AG09319 (cell line): ENCODE results near the gene TRPV5.

Experiments
- DNase-seq: peaks from one replicate; pipeline ENCODE4 v3.0.0-alpha.2; 2010; ENCODE audit warnings: low read depth; ENCODE audit errors: extremely low read depth
- TF ChIP-seq, protein P1 (sequence below): IDR thresholded peaks from 2 replicates; pipeline ENCODE4 v1.5.1; 2011; ENCODE audit warnings: low read depth, mild to moderate bottlenecking, inconsistent platforms, low read length, moderate library complexity

Gene TRPV5

DNA sequence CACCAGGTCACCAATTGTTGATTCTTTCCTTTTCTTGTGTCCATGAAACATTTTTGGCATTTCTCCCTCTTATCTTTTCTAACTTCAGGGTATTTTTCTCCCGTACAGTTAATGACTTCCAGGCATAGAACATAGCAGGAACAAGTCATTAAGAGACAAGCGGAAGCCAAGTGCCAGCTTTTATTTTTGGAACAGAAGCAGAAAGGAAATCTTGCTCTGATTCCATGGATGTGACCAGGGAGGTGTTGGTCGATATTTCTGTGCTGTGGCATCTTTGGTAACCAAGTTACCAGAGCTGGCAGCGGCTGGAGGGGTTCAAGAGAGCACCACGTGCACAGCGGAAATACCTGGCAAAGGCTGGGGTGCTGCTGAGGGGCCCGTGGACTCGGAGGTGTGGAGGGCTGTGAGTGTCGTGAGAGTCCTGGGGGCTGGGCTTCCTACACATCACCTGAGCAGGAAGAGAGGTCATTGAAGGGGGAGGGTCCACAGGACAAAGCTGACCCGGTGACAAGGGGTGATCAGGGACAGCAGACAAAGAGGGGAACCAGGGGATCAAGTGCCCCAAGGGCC, 7.5 kb upstream of the TRPV5 start:
- no peak for DNase-seq
- TF ChIP-seq, protein P1, sequence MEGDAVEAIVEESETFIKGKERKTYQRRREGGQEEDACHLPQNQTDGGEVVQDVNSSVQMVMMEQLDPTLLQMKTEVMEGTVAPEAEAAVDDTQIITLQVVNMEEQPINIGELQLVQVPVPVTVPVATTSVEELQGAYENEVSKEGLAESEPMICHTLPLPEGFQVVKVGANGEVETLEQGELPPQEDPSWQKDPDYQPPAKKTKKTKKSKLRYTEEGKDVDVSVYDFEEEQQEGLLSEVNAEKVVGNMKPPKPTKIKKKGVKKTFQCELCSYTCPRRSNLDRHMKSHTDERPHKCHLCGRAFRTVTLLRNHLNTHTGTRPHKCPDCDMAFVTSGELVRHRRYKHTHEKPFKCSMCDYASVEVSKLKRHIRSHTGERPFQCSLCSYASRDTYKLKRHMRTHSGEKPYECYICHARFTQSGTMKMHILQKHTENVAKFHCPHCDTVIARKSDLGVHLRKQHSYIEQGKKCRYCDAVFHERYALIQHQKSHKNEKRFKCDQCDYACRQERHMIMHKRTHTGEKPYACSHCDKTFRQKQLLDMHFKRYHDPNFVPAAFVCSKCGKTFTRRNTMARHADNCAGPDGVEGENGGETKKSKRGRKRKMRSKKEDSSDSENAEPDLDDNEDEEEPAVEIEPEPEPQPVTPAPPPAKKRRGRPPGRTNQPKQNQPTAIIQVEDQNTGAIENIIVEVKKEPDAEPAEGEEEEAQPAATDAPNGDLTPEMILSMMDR, result no peak

DNA sequence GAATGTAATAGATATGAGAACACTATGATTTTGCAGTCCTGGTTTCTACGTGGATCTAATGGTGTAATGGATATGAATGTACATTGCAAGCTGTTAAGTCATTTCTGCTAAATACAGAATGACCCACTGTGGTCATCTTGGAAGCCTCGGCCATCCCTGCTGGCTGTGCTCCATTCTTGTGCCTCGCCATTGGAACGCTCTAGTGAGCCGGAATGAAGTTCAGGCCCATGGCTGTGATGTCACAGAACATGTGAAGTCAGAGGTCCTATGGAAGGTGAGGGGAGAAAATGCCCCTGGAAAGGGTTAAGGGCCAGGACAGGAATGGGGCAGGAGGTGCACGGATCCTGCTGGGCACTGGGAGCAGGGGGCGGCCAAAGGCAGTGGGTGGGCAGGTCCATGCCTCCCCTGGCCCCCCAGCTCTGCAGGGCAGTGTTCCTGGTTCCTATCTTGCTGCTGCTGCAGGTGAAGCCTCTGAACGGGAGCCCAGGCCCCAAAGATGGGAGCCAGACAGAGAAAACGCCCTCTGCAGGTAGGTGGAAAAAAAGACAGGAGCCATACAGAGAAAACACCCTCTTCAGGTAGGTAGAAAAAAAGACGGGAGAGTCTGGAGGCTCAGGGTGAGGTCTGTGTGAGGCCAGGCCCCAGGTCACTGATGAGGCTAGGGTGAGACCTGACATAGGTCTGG, 5.8 kb upstream of the TRPV5 start, which contains the start of gene LLCFC1:
Gene LLCFC1 (plus strand): TSS at position 259 of the 685 bp plus-strand sequence. CDS start 138 bp downstream, at position 397.
- TF ChIP-seq, protein P1, result no peak; the same call in none of the 2 replicates
- DNase-seq, result no peak

DNA sequence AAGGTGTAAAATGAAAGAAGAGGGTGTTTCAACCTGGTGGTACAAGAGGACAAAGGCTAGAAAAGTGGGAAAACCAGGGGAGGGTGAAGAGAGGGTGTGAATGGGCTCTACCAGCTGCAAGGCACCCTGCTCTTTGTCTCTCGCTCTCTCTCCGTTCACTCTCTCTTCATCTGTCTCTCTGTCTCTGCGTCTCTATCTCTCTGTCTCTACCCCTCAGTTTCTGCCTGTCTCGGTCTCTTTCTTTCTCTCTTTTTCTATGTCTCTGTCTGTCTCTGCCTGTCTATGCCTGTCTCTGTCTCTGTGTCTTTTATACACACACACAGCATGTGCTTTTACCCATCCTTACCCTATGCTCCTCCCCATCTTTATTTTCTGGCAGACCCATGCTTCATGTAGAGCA, 5.1 kb upstream of the TRPV5 start:
- no peak for DNase-seq
- TF ChIP-seq, protein P1, result no peak

DNA sequence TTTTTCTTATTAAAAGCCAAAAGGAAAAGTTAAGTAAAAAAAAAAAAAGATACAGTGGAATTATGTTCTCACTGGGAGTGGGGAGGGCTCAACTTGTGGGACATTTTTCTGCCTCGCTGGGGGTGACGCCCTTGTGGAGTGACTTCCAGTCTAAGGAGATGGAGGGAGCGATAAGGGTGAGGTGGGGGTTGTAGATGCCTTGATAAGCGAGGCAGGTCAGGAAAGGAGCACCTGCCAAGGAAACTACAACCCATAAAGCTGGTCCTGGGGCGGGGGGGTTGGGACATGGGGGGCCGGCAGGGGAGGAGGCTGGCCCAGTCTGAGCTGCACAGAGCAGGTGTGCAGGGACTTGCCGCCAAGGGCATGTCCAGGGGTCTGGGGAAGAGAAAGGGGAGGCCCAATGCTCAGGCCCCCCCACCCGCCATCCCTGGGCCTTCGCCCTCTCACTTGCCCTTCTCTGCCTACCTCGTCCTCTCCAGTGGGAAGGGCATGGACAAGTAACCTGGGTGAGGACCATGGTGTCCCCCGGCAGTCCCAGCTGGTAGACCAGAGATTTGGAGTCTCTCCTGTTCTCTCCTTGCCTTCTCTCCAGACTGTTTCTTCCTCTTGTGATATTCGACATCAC, 2.5 kb upstream of the TRPV5 start:
- DNase-seq, result no peak
- TF ChIP-seq, protein P1, result no peak

DNA sequence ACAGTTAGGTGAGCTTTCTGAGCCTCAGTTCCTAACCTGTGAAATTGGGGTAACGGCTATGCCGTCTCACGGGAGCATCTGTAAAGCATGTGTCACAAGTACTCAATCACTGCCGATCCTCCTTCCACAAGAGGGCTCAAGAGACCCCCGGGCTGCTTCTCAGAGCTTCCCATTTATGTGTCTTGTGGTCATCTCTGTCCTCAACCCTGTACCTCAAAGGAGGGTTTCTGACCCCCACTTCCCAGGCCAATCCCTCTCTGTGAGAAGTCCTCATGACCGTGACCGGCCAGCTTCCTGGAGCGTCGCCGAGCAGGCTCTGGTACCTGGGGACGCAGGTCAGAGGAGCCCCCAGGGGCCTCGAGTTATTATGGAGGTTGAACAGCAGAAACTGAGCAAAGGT, 510 bp upstream of the TRPV5 start:
- TF ChIP-seq, protein P1, result no peak
- no peak for DNase-seq

DNA sequence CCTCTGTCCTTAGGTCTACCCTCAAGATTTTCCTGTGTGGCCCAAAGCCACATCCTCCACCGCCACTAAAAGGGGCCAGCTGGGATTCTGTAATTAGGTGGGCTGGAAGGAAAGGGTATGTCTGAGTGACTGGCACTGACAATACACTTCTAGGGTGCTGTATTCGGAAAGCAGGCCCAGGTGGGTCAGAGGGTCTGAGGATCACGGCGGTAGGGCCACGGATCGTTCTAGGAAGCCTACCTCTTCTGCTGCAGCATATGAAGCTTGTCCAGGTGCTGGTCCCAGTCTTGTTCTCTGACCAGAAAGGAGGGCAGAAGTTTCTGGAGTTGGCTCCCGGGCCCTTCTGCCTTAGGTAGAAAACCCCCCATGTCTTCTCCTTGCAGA, 462 bp downstream of the TRPV5 start:
- TF ChIP-seq, protein P1, result no peak
- DNase-seq, result no peak
